HG03135 (cell line): ENCODE data around the gene GALNS.
"Not testable (repeated sequence)": the region's sequence is repeated elsewhere in the genome, so short reads cannot be mapped to it uniquely, and the experiment has no call there.

Experiments used
- ATAC-seq: cut with Tn5 transposase; IDR thresholded peaks from one replicate; pipeline ENCODE4 v1.9.1; 2021; ENCODE audit warnings: mild to moderate bottlenecking, moderate library complexity; ENCODE audit not compliant: unreplicated experiment

The GALNS gene, protein sequence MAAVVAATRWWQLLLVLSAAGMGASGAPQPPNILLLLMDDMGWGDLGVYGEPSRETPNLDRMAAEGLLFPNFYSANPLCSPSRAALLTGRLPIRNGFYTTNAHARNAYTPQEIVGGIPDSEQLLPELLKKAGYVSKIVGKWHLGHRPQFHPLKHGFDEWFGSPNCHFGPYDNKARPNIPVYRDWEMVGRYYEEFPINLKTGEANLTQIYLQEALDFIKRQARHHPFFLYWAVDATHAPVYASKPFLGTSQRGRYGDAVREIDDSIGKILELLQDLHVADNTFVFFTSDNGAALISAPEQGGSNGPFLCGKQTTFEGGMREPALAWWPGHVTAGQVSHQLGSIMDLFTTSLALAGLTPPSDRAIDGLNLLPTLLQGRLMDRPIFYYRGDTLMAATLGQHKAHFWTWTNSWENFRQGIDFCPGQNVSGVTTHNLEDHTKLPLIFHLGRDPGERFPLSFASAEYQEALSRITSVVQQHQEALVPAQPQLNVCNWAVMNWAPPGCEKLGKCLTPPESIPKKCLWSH

DNA sequence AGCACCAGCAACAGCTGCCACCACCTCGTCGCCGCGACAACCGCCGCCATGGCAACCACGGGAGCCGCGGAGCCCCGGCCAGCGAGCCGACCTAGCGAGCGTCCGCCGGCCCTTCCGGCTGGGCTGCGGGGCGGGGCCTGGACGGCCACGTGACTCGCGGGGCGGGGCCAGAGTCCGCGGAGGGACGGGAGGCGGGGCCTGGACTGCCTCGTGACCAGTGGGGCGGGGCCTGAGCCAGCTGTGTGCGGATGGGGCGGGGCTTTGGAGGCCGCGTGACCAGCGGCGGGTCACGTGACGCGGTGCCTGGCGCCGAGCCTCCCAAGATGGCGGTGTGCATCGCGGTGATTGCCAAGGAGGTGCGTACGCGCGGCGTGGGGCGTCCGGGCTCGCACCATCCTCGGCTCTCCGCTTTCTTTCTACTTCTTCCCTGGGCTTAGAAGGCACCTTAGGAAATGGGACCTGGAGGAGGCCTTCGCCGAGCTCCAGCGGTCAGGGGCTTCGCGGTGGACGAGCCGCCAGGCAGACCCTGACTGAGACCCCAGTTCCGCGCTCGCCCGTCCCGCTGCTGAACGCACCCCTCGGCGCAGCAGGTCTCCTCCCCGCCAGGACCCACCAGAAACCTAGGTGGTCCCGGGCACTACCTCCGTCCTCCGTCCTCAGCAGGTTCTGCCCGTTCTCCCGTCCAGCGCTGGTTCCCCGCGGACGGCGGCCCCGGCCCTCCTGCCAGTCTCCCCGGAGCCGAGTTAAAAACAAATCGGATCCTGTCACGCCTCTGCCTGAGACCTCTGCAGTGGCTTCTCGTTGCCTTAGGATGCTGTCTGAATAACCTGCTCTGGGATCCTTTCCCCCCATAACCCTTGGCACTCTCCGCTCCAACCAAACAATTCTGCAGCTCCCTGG lies at the start of gene GALNS, which contains the start of gene TRAPPC2L:
GALNS (minus strand) TSS at position 120 of the 900 bp plus-strand sequence; CDS start at position 50, 70 bp downstream.
TRAPPC2L (plus strand) TSS at position 300 of the 900 bp plus-strand sequence; CDS start at position 324, 24 bp downstream.
- ATAC-seq, result peak; percentile 79

- no peak for ATAC-seq
These were observed 49.3 kb upstream of the GALNS start for GRCh38 chr16:88906020-88906419.

GRCh38 chr16:88905563-88905962 lies 48.8 kb upstream of the GALNS start:
- ATAC-seq, result no peak

DNA sequence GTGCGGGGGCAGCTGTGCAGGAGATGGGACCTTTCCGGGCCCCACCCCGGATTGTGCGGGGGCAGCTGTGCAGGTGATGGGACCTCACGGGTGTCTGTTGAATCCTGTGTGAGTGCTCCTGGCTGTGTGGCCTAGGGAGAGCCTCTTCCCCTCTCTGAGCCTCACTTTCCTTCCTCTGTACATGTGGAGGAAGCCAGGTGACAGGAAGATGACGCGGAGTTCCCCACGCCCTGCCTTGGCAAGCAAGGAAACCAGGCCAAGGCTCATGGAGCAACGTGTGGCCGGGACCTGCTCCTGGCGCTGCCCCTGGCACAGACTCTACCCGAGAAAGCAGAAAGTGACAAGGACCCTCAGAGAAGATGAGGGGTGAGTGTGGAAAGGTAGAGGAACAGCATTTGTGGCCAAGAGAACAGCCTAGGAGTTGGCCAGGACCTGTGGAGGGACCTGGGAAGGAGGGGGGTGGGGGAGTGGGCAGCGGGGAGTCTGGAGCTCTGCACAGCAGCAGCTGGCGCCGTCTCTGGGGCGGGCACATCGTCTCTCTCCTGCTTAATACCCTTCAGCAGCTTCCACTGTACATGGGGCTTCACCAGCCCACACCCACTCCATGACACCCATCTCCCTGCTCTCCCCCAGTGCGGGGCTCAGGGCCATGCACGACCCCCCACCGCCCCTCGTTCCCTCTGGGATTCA lies 48.1 kb upstream of the GALNS start:
- no peak for ATAC-seq

DNA sequence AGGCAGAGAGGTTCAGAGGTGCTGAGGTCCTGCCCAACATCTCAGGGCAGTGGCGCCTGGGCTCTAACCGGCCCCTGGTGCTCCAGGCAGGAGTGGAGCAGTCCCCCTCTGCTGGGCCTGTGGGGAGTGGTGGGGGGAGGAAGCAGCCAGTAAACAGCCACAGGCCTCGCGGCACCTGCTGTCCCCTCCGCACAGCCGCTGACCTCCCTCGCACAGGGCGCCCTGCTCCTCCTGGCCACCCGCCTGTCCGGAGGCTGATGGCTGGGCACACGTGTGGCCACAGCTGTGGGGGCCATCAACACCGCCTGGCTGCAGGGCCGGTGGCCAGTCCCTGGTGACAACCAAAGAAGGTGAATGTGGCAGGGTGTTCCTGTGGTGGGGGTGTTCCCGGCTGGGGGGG lies 46.5 kb upstream of the GALNS start:
- ATAC-seq, result no peak

DNA sequence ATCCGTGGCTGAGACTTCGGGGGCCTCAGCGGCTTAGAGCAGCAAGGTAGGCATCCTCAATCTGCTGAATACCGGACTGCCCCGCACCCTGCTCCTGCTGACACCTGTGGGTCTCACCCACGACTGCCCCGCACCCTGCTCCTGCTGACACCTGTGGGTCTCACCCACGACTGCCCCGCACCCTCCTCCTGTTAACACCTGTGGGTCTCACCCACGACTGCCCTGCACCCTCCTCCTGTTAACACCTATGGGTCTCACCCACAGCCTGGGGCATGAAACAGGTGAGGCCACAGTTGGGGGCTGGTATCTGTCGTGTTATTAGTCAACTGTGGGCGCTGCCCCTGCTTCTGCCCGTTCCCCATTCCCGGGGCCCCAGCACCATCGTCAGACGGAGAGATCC lies 46.0 kb upstream of the GALNS start:
- ATAC-seq, result no peak

- ATAC-seq, result no peak
These were observed 45.1 kb upstream of the GALNS start for GRCh38 chr16:88901718-88902337.

- ATAC-seq, result no peak
These were observed 43.9 kb upstream of the GALNS start for GRCh38 chr16:88900662-88901052.

DNA sequence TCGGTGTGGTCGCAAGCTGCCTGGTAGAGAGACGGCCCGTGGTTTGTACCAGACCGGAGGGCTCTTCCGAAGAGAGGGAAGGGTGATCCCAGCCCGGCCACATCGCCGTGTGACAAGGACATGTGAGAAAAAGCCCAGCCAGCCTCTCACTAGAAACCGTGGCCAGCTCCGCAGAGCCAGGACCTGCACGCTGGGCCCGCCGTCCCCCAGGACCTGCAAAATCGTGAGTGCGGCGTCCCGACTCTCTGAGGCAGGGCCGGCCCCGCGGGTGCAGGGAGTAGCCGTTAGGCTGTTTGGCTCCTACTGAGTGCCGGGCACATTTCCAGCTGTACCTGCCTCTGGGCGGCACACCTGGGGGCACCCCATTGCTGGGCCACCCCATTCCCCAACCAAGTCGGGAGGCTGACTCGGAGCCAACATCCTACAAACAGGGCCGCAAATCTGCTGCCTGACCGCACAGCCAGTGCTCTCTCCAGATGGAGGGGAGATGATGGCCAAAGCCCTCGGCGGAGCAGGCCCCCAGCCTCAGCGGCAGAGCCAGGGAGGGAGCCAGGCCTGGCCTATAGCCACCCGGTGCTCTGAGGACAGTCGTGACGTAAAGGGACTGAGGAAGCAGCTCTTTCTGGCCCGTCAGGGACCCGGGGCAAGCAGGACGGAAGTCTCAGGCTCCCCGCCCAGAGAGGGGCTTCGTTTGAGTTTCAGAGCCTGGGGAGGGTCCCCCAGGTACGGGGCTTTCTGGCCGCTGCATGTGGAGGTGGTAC lies 43.3 kb upstream of the GALNS start:
- ATAC-seq, result no peak

- ATAC-seq, result no peak
These were observed 41.1 kb upstream of the GALNS start for GRCh38 chr16:88897696-88898425.

DNA sequence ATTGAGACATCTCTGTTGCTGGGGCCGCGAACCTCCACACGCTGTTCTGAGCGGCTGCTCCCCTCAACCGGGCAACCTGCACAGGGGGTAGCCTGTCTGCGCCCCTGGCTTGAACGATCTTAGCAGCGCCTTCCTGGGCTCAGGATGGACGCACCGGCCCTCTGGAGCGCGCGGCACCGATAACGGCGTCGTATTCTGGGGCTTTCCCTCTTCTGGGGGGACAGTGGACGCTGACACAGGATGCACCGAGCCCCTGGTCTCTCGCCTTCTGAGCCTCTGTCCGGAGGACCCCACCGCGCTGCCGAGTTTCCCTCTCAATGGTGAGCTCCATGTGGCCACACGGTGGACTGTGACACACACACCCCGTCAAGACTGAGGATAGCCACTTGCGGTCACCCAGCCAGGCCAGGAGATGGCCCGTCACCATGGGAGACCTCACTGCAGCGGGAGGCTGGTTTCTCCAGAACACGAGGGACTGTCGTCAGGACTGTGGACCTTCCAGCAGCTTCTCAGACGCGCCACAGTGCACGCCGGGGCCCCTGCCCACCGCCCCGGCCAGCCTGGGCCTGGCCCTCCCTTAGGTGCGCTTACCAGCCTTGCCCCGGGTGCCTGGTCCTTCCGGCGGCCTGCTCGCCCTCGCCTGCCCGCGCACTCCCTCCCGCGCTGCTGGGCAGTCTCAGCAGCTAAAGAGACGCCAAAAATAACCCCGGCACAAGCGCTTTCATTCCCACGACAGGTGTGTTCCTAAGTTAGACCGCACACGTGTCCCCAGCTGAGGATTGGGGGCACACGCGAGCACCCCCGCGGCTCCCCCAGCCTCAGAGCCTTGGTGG lies 39.7 kb upstream of the GALNS start:
- ATAC-seq, result no peak

GRCh38 chr16:88895335-88895734 lies 38.6 kb upstream of the GALNS start:
- ATAC-seq, result no peak

GRCh38 chr16:88894681-88895300 lies 38.0 kb upstream of the GALNS start:
- no peak for ATAC-seq

DNA sequence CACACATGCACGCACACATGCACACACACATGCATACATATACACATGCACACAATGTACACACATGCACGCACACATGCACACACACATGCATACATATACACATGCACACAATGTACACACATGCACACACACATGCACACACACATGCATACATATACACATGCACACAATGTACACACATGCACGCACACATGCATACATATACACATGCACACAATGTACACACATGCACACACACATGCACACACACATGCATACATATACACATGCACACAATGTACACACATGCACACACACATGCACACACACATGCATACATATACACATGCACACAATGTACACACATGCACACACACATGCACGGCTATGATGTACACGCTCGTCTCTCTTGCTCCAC lies 37.5 kb upstream of the GALNS start:
- not testable (repeated sequence) for ATAC-seq

GRCh38 chr16:88893127-88893968 lies 36.6 kb upstream of the GALNS start:
- ATAC-seq, result no peak

- no peak for ATAC-seq
These were observed 35.3 kb upstream of the GALNS start for GRCh38 chr16:88892065-88892464.

DNA sequence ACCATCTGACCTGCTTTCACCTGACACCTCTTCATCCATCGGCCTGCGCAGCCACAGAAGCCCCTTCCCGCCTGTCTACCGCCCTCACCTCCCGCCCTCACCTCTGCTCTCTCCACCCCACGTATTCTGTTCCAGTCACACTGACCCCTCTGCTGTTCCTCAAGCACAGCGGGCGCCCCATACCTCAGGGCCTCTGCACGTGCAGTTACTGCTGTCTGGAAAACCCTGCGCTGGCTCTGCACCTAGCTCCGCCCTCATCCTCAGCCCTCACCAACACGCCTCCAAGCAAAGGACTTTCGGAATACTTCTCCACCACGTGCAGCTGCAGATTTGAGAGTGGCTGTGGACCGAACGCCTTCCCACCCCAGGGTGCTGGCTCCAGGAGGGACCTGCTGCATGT lies 34.3 kb upstream of the GALNS start:
- no peak for ATAC-seq
